Hepatocyte (in vitro differentiated cells): Measurements from ENCODE around the gene TUBB1.

Source experiments
- EZH2 ChIP-seq: fragments of 200-600 bp; sonication (generic); IDR thresholded peaks from 2 replicates; pipeline ENCODE4 v1.6.1; 2016; ENCODE audit warnings: antibody characterized with exemption, mild to moderate bottlenecking, borderline replicate concordance
- EZH2phosphoT487 ChIP-seq: fragments of 200-600 bp; sonication (generic); IDR thresholded peaks from one replicate; pipeline ENCODE4 v1.6.1; 2018; ENCODE audit warnings: antibody characterized with exemption, mild to moderate bottlenecking, low read depth, moderate library complexity; ENCODE audit not compliant: unreplicated experiment, severe bottlenecking
- TF ChIP-seq, protein P1 (sequence below): fragments of 200-600 bp; sonication (generic); IDR thresholded peaks from 2 replicates; pipeline ENCODE4 v1.5.1; 2016; ENCODE audit warnings: antibody characterized with exemption, mild to moderate bottlenecking; ENCODE audit not compliant: poor library complexity

GRCh38 chr20:59026904-59027740, 7.9 kb downstream of the TUBB1 start:
- TF ChIP-seq, protein P1, sequence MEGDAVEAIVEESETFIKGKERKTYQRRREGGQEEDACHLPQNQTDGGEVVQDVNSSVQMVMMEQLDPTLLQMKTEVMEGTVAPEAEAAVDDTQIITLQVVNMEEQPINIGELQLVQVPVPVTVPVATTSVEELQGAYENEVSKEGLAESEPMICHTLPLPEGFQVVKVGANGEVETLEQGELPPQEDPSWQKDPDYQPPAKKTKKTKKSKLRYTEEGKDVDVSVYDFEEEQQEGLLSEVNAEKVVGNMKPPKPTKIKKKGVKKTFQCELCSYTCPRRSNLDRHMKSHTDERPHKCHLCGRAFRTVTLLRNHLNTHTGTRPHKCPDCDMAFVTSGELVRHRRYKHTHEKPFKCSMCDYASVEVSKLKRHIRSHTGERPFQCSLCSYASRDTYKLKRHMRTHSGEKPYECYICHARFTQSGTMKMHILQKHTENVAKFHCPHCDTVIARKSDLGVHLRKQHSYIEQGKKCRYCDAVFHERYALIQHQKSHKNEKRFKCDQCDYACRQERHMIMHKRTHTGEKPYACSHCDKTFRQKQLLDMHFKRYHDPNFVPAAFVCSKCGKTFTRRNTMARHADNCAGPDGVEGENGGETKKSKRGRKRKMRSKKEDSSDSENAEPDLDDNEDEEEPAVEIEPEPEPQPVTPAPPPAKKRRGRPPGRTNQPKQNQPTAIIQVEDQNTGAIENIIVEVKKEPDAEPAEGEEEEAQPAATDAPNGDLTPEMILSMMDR, result no peak
- TF ChIP-seq EZH2 (no peak), EZH2phosphoT487 (no peak)
